Activated CD4-positive, alpha-beta T cell treated with anti-CD3 and anti-CD28 coated beads for 4 hours (primary cell): ENCODE results near the gene HDC.

Experiments
- DNase-seq, 2 donors: peaks; one replicate each; pipeline ENCODE4 v3.0.0-alpha.2; 2020

Gene HDC

GRCh38 chr15:50224606-50225005, 40.9 kb downstream of the HDC start:
- no peak for DNase-seq

DNA sequence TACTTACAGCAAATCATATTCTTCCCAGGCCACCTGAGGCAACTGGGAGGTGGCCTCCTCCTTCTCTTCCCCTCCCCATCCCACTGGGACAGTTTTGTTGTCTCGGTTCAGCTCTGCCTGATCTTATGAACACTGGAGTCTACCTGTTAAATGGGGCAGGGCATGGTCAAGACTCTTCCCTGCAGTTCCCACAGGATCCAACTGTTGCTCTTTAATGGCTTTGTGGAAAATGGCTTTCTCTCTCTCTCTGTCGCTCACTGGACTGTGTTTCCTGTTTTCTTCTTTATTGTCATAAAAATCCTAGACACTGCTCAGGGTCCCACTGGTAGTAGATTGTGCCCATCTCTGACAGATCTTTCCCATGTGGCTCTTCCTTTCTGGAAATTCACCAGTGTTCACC, 43.3 kb downstream of the HDC start:
- DNase-seq, result no peak

GRCh38 chr15:50219820-50220219, 45.7 kb downstream of the HDC start:
- DNase-seq, result no peak

DNA sequence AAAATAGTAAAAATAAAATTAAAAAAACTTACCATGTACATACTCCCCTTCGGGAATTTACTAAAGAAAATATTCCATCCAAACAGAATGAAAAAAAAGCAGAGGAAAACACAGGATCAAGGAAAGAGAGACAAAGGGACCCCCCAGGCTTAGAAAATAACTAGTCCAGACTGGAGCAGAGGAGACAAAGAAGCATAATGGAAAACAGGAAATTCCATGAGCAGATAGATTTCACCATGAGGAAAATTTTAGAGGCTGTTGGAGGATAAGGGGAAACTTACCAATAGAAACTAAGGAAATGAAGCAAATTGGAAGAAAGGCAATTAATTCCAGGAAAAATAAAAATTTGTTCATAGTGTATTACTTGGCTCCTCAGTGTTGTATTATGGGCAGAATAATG, 46.8 kb downstream of the HDC start:
- no peak for DNase-seq

DNA sequence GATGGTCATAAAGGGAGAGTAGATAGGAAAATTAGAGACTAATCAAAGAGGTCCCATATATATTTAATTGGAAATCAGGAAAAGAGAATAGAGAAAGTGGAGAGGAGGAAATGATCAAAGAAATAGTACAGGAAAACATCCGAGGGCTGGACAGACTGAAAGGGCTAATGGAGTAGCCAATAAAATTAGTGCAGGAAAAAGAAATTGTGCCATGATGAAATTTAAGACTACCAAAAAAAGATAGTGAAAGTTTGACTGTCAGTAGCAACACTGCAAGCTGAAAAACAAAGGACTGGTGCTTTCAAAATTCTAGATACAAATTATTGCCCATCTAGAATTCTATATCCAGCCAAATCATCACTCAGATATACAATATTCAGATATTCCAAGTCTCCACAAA, 47.2 kb downstream of the HDC start:
- DNase-seq, result no peak

DNA sequence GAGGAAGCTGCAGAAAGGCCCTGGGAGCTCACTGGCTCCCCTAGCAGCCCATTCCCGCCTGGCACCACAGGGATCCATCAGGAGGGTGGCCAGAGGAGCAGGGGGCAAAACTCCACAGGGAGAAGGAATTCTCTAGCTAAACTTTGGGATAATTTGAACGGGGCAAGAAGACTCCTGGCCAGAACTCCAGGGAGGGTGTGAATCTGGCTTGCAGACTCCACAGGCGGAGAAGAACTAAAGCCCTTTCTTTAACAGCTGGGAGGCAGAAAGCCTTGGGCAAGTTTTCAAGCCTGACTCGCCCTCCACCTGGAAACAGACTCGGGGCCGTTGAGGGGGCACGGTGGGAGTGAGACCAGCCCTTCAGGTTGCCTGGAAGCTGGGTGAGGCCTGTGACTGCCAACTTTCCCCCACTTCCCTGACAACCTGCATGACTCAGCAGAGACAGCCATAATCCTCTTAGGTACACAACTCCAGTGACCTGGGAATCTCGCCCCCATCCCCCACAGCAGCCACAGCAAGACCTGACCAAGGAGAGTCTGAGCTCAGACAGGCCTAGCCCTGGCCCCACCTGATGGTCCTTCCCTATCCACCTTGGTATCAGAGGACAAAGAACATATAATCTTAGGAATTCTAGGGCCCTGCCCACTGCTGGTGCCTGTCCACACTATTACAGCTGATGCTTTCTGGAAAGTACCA, 54.9 kb downstream of the HDC start:
- DNase-seq, result no peak

DNA sequence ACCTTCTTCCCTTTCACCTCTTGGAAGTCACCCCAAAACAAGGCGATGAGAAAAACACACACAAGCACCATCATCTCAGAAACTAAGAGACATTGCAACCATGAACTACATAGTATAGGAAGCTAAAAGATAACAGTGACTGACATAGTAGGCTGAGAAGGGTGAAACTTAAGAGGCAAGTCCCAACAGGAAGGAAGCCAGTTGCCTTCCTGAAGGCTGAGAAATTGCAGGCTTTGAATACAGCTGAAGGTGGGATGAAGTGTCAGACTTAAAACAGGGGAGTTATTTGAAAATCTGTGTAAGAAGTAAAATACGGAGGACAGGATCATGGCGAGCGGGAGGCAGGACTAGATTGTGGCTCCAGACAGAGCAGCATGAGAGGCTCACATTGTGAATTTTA, 55.7 kb downstream of the HDC start:
- DNase-seq, result no peak

- DNase-seq, result no peak
Measured at GRCh38 chr15:50206020-50206419, 59.5 kb downstream of the HDC start.

DNA sequence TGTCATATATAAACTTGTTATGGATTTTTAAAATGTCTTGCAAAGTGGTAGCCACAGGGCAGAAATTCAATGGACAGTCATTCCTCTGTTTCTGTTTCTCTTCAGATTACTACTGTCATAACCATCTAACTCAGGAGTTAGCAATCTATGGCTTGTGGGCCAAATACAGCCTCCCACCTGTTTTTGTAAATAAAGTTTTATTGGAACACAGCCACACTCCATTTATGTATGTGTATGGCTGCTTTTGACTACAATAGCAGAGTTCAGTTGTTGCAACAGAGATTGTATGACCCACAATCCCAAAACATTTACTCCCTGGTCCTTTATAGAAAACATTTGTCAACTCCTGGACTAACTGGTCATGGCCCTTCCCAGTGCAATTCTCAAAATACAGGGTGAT, 63.5 kb downstream of the HDC start:
- DNase-seq, result no peak

- no peak for DNase-seq
Measured at GRCh38 chr15:50192926-50193620, 72.5 kb downstream of the HDC start.

DNA sequence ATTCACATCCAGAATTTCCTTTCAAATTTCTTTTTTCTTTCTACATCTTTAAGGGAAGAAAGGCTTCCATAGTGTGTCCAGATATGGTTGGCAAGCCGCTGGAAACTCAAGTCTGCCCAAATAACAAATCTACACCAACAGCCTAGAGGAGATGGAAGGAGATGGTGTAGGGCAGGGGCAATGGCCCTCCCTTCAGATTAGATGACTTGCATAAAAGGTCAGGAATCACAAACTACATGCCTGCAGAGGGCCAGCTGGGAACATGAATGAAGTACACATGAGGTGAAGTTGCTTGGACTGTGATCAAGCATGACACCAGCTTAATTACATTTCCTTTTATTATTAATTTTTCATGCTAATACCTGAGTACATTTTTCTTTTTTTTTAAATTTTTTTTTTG, 73.4 kb downstream of the HDC start:
- no peak for DNase-seq
